ENCODE results near the gene ING5. TPM values are rescaled to one million over a fixed set of nuclear protein-coding genes. Genes with fewer than 3 reads are reported as not detected.
"Not testable (repeated sequence)": the region's sequence is repeated elsewhere in the genome, so short reads cannot be mapped to it uniquely, and the experiment has no call there.

ING5 gene
- total and polyA plus RNA-seq, 7 experiments from 2014 or later, result 22.3 to 102 (median 55.6) TPM

DNA sequence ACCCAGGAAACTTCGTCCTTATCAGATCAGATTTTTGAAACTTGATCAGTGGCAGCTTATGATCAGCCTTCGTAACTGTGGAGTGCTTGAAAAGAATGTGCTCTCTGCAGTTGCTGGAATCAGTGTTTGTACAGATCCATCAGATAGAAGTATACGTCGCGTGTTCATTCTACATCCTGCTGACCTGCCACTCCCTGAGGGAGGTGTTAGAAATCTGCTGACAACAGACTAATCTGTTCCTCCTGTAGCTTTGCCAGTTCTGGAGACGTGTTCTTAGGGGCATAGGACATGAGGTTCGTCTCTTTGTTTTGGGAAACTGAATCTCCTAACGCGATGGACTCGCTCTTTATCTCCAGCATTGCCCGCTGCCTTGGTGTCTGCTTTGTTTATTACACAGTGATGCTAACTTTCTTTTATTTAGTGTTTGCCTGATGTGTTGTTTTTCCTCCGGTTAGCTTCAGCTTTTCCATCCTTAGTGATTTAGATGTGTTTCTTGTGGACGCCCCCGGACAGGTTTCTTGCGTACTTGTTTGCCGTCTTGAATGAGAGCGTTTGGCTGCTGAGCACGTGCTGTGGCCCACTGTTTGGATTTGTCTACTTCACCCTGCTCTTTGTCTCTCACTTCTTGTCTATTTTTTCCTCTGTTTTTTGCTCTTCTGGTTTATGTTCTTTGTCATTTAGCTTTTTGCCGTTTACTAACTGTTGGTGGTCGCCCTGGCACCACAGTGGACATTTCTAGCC, 57.4 kb downstream of the ING5 start:
- Mint-ChIP-seq H3K9me3 (peaks cover 0 to 12% (median 4%) of the 10 kb centered on the region in 11 donors), H3K4me1 (peaks cover 0 to 15% (median 6%) of the 10 kb centered on the region in 7 donors), H3K36me3 (peaks cover 0 to 35% (median 21%) of the 10 kb centered on the region in 5 donors), H3K27me3 (no peaks in the 10 kb centered on the region), H3K27ac (peak overlapping the region in 7 of 9 donors; percentile 8 to 65 (median 38)), H3K4me3 (no peak overlapping the region)
- Histone ChIP-seq H3K4me1 (ENCODE audit: control insufficient read depth in 2 of 2, insufficient read depth in 2 of 2, low read length in 2 of 2) (peaks cover 0 to 24% of the 10 kb centered on the region in 2 donors), H3K27me3 (ENCODE audit: control insufficient read depth in 2 of 2, insufficient read depth in 2 of 2, low read length in 2 of 2) (no peaks in the 10 kb centered on the region), H3K9me3 (ENCODE audit: control insufficient read depth in 2 of 3, low read length in 3 of 3) (peaks cover 0 to 5% (median 0%) of the 10 kb centered on the region in 3 experiments), H3K36me3 (ENCODE audit: control insufficient read depth in 2 of 3, insufficient read depth in 3 of 3, low read length in 3 of 3) (peaks cover 0 to 44% (median 13%) of the 10 kb centered on the region in 3 experiments), H3K27ac (ENCODE audit: low read depth, low read length) (no peak overlapping the region), H3K4me3 (ENCODE audit: low read length) (no peak overlapping the region)
- ATAC-seq, result no peak
- intact Hi-C loops (cut with micrococcal nuclease), result no loop called here
- CTCF ChIA-PET, result no interaction called here
- no peak for DNase-seq
- POLR2A ChIA-PET, result interaction anchor here (0.8 kb wide), 1 partner anchor 11 kb away, joined by 3 read pairs; no protein-coding TSS in a partner anchor

GRCh38 chr2:241759893-241760292, 58.1 kb downstream of the ING5 start:
- peaks cover 0 to 34% (median 21%) of the 10 kb centered on the region in 5 donors for H3K36me3 Mint-ChIP-seq
- H3K27me3 Mint-ChIP-seq; intact Hi-C loops (cut with micrococcal nuclease); H3K4me3 ChIP-seq (ENCODE audit: low read length); CTCF ChIA-PET; DNase-seq; H3K27me3 ChIP-seq (ENCODE audit: control insufficient read depth in 2 of 2, insufficient read depth in 2 of 2, low read length in 2 of 2); H3K9me3 ChIP-seq (ENCODE audit: control insufficient read depth in 2 of 3, low read length in 3 of 3); H3K27ac ChIP-seq (ENCODE audit: low read depth, low read length); H3K4me3 Mint-ChIP-seq; ATAC-seq: not testable (repeated sequence)
- POLR2A ChIA-PET, result interaction anchor here (0.8 kb wide), 1 partner anchor 11 kb away, joined by 3 read pairs; no protein-coding TSS in a partner anchor
- peaks cover 0 to 15% (median 6%) of the 10 kb centered on the region in 7 donors for H3K4me1 Mint-ChIP-seq
- peak overlapping the region in 6 of 9 donors; percentile 8 to 65 (median 34) for H3K27ac Mint-ChIP-seq
- H3K9me3 Mint-ChIP-seq, result peaks cover 0 to 12% (median 4%) of the 10 kb centered on the region in 11 donors
- peaks cover 0 to 37% (median 13%) of the 10 kb centered on the region in 3 experiments for H3K36me3 ChIP-seq (ENCODE audit: control insufficient read depth in 2 of 3, insufficient read depth in 3 of 3, low read length in 3 of 3)
- H3K4me1 ChIP-seq (ENCODE audit: control insufficient read depth in 2 of 2, insufficient read depth in 2 of 2, low read length in 2 of 2), result peaks cover 0 to 29% of the 10 kb centered on the region in 2 donors

GRCh38 chr2:241760301-241760771, 58.5 kb downstream of the ING5 start:
- H3K27ac Mint-ChIP-seq, result peak overlapping the region in 2 of 9 donors; percentile 71 to 88
- ATAC-seq (no peak), DNase-seq (peak in 1 of 9 donors; percentile 2)
- POLR2A ChIA-PET, result no interaction called here
- Histone ChIP-seq H3K9me3 (ENCODE audit: control insufficient read depth in 2 of 3, low read length in 3 of 3) (peaks cover 0 to 5% (median 0%) of the 10 kb centered on the region in 3 experiments), H3K4me3 (ENCODE audit: low read length) (no peak overlapping the region), H3K27ac (ENCODE audit: low read depth, low read length) (no peak overlapping the region), H3K4me1 (ENCODE audit: control insufficient read depth in 2 of 2, insufficient read depth in 2 of 2, low read length in 2 of 2) (peaks cover 0 to 29% of the 10 kb centered on the region in 2 donors), H3K27me3 (ENCODE audit: control insufficient read depth in 2 of 2, insufficient read depth in 2 of 2, low read length in 2 of 2) (no peaks in the 10 kb centered on the region), H3K36me3 (ENCODE audit: control insufficient read depth in 2 of 3, insufficient read depth in 3 of 3, low read length in 3 of 3) (peaks cover 0 to 33% (median 13%) of the 10 kb centered on the region in 3 experiments)
- peaks cover 0 to 34% (median 21%) of the 10 kb centered on the region in 5 donors for H3K36me3 Mint-ChIP-seq
- intact Hi-C loops (cut with micrococcal nuclease), result no loop called here
- H3K4me1 Mint-ChIP-seq, result peaks cover 0 to 15% (median 6%) of the 10 kb centered on the region in 7 donors
- peak overlapping the region in 1 of 10 donors; percentile 42 for H3K4me3 Mint-ChIP-seq
- peaks cover 0 to 12% (median 4%) of the 10 kb centered on the region in 11 donors for H3K9me3 Mint-ChIP-seq
- CTCF ChIA-PET, result no interaction called here
- no peaks in the 10 kb centered on the region for H3K27me3 Mint-ChIP-seq

- ChIA-PET POLR2A (no interaction called here), CTCF (no interaction called here)
- H3K36me3 ChIP-seq (ENCODE audit: control insufficient read depth in 2 of 3, insufficient read depth in 3 of 3, low read length in 3 of 3), result peaks cover 0 to 13% (median 5%) of the 10 kb centered on the region in 3 experiments
- H3K27me3 ChIP-seq (ENCODE audit: control insufficient read depth in 2 of 2, insufficient read depth in 2 of 2, low read length in 2 of 2), result no peaks in the 10 kb centered on the region
- Mint-ChIP-seq H3K36me3 (peaks cover 0 to 27% (median 21%) of the 10 kb centered on the region in 5 donors), H3K9me3 (peaks cover 0 to 12% (median 4%) of the 10 kb centered on the region in 11 donors), H3K27me3 (no peaks in the 10 kb centered on the region), H3K4me3 (peak overlapping the region in 2 of 10 donors; percentile 17 to 60), H3K27ac (peak overlapping the region in 3 of 9 donors; percentile 35 to 61 (median 57)), H3K4me1 (peaks cover 0 to 15% (median 6%) of the 10 kb centered on the region in 7 donors)
- H3K9me3 ChIP-seq (ENCODE audit: control insufficient read depth in 2 of 3, low read length in 3 of 3), result peaks cover 0 to 5% (median 0%) of the 10 kb centered on the region in 3 experiments
- H3K4me1 ChIP-seq (ENCODE audit: control insufficient read depth in 2 of 2, insufficient read depth in 2 of 2, low read length in 2 of 2), result peaks cover 0 to 29% of the 10 kb centered on the region in 2 donors
- intact Hi-C loops (cut with micrococcal nuclease), result no loop called here
- peak overlapping the region; percentile 43 for H3K4me3 ChIP-seq (ENCODE audit: low read length)
- no peak overlapping the region for H3K27ac ChIP-seq (ENCODE audit: low read depth, low read length)
- peak in 1 of 9 donors; percentile 5 for DNase-seq
- ATAC-seq, result no peak
Observed at GRCh38 chr2:241762321-241762932, 60.6 kb downstream of the ING5 start.

- intact Hi-C loops (cut with micrococcal nuclease), result no loop called here
- Histone ChIP-seq H3K36me3 (ENCODE audit: control insufficient read depth in 2 of 3, insufficient read depth in 3 of 3, low read length in 3 of 3) (peaks cover 0 to 13% (median 5%) of the 10 kb centered on the region in 3 experiments), H3K27me3 (ENCODE audit: control insufficient read depth in 2 of 2, insufficient read depth in 2 of 2, low read length in 2 of 2) (no peaks in the 10 kb centered on the region), H3K4me3 (ENCODE audit: low read length) (no peak overlapping the region), H3K4me1 (ENCODE audit: control insufficient read depth in 2 of 2, insufficient read depth in 2 of 2, low read length in 2 of 2) (peaks cover 0 to 29% of the 10 kb centered on the region in 2 donors), H3K9me3 (ENCODE audit: control insufficient read depth in 2 of 3, low read length in 3 of 3) (peaks cover 0 to 5% (median 0%) of the 10 kb centered on the region in 3 experiments), H3K27ac (ENCODE audit: low read depth, low read length) (no peak overlapping the region)
- H3K9me3 Mint-ChIP-seq, result peaks cover 0 to 12% (median 4%) of the 10 kb centered on the region in 11 donors
- H3K27me3 Mint-ChIP-seq, result no peaks in the 10 kb centered on the region
- H3K4me3 Mint-ChIP-seq, result peak overlapping the region in 2 of 10 donors; percentile 17 to 60
- POLR2A ChIA-PET, result no interaction called here
- H3K36me3 Mint-ChIP-seq, result peaks cover 0 to 23% (median 21%) of the 10 kb centered on the region in 5 donors
- peak in 1 of 9 donors; percentile 11 for DNase-seq
- peaks cover 0 to 15% (median 6%) of the 10 kb centered on the region in 7 donors for H3K4me1 Mint-ChIP-seq
- ATAC-seq, result peak; percentile 81
- peak overlapping the region in 4 of 9 donors; percentile 14 to 61 (median 44) for H3K27ac Mint-ChIP-seq
- CTCF ChIA-PET, result no interaction called here
Observed at GRCh38 chr2:241762933-241763369, 61.1 kb downstream of the ING5 start.

GRCh38 chr2:241763551-241764274, 61.9 kb downstream of the ING5 start:
- peaks cover 0 to 5% (median 0%) of the 10 kb centered on the region in 3 experiments for H3K9me3 ChIP-seq (ENCODE audit: control insufficient read depth in 2 of 3, low read length in 3 of 3)
- H3K27me3 ChIP-seq (ENCODE audit: control insufficient read depth in 2 of 2, insufficient read depth in 2 of 2, low read length in 2 of 2), result no peaks in the 10 kb centered on the region
- Mint-ChIP-seq H3K27ac (peak overlapping the region in 1 of 9 donors; percentile 57), H3K4me1 (peaks cover 0 to 15% (median 6%) of the 10 kb centered on the region in 7 donors), H3K9me3 (peaks cover 0 to 12% (median 4%) of the 10 kb centered on the region in 11 donors), H3K4me3 (peak overlapping the region in 1 of 10 donors; percentile 17), H3K36me3 (peaks cover 0 to 21% (median 19%) of the 10 kb centered on the region in 5 donors), H3K27me3 (no peaks in the 10 kb centered on the region)
- H3K4me3 ChIP-seq (ENCODE audit: low read length), result no peak overlapping the region
- ChIA-PET POLR2A (interaction anchor here (0.5 kb wide), 1 partner anchor 77 kb away, joined by 6 read pairs; no protein-coding TSS in a partner anchor), CTCF (no interaction called here)
- no peak overlapping the region for H3K27ac ChIP-seq (ENCODE audit: low read depth, low read length)
- peak; percentile 55 for ATAC-seq
- intact Hi-C loops (cut with micrococcal nuclease), result no loop called here
- H3K4me1 ChIP-seq (ENCODE audit: control insufficient read depth in 2 of 2, insufficient read depth in 2 of 2, low read length in 2 of 2), result peaks cover 0 to 29% of the 10 kb centered on the region in 2 donors
- peak in 1 of 9 donors; percentile 1 for DNase-seq
- H3K36me3 ChIP-seq (ENCODE audit: control insufficient read depth in 2 of 3, insufficient read depth in 3 of 3, low read length in 3 of 3), result peaks cover 0 to 13% (median 5%) of the 10 kb centered on the region in 3 experiments

Data from naive thymus-derived CD4-positive, alpha-beta T cell (primary cell).